HFFc6 (cell line): Measurements from ENCODE around the gene ATP8B1. TPM values are rescaled to one million over a fixed set of nuclear protein-coding genes. Genes with fewer than 3 reads are reported as not detected.
A peak's percentile ranks its signal among the peaks of the same experiment; 100 is the strongest.
"Not testable (repeated sequence)": the region's sequence is repeated elsewhere in the genome, so short reads cannot be mapped to it uniquely, and the experiment has no call there.

Source experiments
- DNase-seq: peaks from one replicate; pipeline ENCODE4 v3.0.0-alpha.2; 2018
- H3K27ac Mint-ChIP-seq: 2 replicates; pipeline ENCODE4 v1.8.0; 2020; ENCODE audit warnings: mild to moderate bottlenecking, mixed read lengths
- H3K27me3 Mint-ChIP-seq: 2 replicates; pipeline ENCODE4 v1.8.0; 2021; ENCODE audit warnings: mild to moderate bottlenecking, moderate library complexity, mixed read lengths; ENCODE audit not compliant: insufficient read depth
- H3K36me3 Mint-ChIP-seq: 2 replicates; pipeline ENCODE4 v1.8.0; 2021; ENCODE audit warnings: low read depth, mixed read lengths
- H3K4me1 Mint-ChIP-seq: 2 replicates; pipeline ENCODE4 v1.8.0; 2020; ENCODE audit warnings: low read depth, mixed read lengths
- H3K4me3 Mint-ChIP-seq: 2 replicates; pipeline ENCODE4 v1.8.0; 2020; ENCODE audit warnings: mild to moderate bottlenecking, moderate library complexity, mixed read lengths
- H3K9me3 Mint-ChIP-seq: 2 replicates; pipeline ENCODE4 v1.8.0; 2020; ENCODE audit warnings: mild to moderate bottlenecking, mixed read lengths
- total RNA-seq, 6 experiments: library from RNA; stranded (reverse); fragmentation: NEBNext Ultra II Directional; extraction: Animal tissue kit (Norgen Biotek cat#: 25700); gene quantifications; 2 replicates in 1 of 6; 3 replicates in 5 of 6; pipeline ENCODE4 v1.2.3, GENCODE V29; 2021
- TF ChIP-seq, protein P1 (sequence below): fragments of 200-600 bp; sonication (generic); IDR thresholded peaks from 2 replicates; pipeline ENCODE4 v1.5.0; 2021; ENCODE audit warnings: antibody characterized with exemption, mild to moderate bottlenecking

ATP8B1 gene
- total RNA-seq, 6 experiments from 2014 or later = 78.8 to 115 (median 94.6) TPM

DNA sequence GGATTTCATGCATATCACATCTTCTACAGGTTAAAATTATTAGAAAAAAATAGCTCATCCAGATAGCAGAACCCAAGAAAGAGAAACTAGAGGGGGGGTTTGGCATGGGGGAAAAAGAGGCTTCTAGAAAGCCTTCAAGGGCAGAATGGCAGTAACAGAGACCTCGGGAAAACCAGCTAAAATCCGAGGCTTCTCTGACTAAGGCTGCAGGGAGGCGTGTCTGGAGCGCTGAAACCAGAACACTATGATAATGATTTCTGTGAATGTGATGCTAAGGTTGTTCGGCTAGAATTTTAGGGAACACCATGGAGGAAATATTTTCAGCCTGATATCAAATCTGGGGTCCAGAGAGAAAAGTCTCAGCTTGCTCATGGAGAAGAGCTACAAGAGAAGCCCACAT is 73.0 kb downstream of the ATP8B1 start:
- H3K4me3 Mint-ChIP-seq = no peak overlapping the region; the same call in 1 of the 2 replicates
- peaks cover 7% of the 10 kb centered on the region for H3K27me3 Mint-ChIP-seq
- TF ChIP-seq, protein P1, sequence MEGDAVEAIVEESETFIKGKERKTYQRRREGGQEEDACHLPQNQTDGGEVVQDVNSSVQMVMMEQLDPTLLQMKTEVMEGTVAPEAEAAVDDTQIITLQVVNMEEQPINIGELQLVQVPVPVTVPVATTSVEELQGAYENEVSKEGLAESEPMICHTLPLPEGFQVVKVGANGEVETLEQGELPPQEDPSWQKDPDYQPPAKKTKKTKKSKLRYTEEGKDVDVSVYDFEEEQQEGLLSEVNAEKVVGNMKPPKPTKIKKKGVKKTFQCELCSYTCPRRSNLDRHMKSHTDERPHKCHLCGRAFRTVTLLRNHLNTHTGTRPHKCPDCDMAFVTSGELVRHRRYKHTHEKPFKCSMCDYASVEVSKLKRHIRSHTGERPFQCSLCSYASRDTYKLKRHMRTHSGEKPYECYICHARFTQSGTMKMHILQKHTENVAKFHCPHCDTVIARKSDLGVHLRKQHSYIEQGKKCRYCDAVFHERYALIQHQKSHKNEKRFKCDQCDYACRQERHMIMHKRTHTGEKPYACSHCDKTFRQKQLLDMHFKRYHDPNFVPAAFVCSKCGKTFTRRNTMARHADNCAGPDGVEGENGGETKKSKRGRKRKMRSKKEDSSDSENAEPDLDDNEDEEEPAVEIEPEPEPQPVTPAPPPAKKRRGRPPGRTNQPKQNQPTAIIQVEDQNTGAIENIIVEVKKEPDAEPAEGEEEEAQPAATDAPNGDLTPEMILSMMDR = no peak
- no peaks in the 10 kb centered on the region for H3K9me3 Mint-ChIP-seq
- peaks cover 51% of the 10 kb centered on the region for H3K4me1 Mint-ChIP-seq
- no peak for DNase-seq
- H3K36me3 Mint-ChIP-seq = peaks cover 66% of the 10 kb centered on the region
- peak overlapping the region; percentile 33 for H3K27ac Mint-ChIP-seq

DNA sequence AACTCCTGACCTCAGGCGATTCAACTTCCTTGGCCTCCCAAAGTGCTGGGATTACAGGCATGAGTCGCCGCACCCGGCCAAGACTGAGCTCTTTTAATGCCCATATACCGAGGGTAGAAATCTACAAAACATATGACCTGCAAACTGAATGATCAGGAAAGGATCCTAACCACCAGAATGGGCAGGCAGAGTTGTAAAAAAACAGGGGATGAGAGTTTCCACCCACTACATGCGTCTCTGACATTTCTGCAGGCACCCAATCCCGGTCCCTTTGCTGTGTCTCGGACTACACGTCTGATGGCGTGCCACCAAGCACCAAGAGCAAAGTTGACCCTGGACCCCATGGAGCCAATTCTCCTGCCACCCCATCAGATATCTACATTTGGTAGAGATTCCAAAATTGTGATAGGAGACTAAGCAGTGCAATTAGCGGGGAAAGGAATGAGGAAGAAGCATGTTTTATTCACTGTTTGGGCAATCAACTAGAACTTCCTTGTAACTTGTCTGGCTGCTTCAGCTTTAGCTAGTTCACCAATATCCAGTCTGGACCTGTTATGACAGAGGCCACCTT is 74.1 kb downstream of the ATP8B1 start:
- Mint-ChIP-seq H3K27ac (peak overlapping the region; percentile 72), H3K36me3 (peaks cover 65% of the 10 kb centered on the region), H3K4me1 (peaks cover 48% of the 10 kb centered on the region), H3K9me3 (no peaks in the 10 kb centered on the region), H3K4me3 (peak overlapping the region; percentile 52), H3K27me3 (peaks cover 7% of the 10 kb centered on the region)
- TF ChIP-seq, protein P1 = no peak
- DNase-seq = peak; percentile 21

DNA sequence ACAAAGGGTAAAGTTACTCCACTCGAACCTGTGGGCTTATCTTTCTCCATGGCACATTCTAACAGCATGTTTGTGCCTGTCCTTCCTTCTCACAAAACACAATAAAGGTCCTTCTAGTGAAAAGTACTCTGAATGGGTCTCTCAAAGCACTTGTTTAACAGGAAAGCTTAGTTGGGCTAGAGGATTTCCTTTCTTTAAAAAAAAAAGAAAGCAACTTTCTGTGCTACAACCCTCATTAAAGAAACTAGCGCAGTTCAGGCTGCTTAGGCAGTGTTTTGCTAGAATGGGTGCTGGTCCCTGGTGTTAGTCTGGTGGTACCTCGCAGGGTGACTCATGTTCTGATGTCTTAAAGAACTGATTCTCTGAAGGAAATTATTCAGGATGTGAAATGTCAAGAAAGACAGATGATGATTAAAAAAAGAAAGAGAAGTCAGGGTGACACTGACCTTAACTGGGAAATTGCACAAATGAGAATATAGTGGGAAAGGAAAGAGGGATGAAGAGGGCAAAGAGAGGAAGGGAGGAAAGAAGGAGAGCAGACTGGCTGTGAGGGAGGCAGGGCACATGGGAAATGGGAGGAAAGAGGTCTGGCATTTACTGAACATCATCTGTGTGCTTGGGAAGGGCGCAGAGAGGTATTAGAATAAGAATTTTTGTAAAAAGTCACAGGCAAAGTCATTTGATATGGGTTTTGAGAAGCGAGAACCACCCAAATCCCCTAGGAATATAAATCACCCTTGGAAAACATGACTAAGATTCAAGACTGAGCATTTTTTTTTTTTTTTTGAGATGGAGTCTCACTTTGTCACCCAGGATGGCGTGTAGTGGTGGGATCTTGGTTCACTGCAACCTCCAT is 74.9 kb downstream of the ATP8B1 start:
- TF ChIP-seq, protein P1 = no peak
- no peak overlapping the region; the same call in 1 of the 2 replicates for H3K4me3 Mint-ChIP-seq
- peaks cover 7% of the 10 kb centered on the region for H3K27me3 Mint-ChIP-seq
- H3K36me3 Mint-ChIP-seq = peaks cover 63% of the 10 kb centered on the region
- H3K4me1 Mint-ChIP-seq = peaks cover 47% of the 10 kb centered on the region
- H3K27ac Mint-ChIP-seq = peak overlapping the region; percentile 72
- H3K9me3 Mint-ChIP-seq = no peaks in the 10 kb centered on the region
- no peak for DNase-seq

DNA sequence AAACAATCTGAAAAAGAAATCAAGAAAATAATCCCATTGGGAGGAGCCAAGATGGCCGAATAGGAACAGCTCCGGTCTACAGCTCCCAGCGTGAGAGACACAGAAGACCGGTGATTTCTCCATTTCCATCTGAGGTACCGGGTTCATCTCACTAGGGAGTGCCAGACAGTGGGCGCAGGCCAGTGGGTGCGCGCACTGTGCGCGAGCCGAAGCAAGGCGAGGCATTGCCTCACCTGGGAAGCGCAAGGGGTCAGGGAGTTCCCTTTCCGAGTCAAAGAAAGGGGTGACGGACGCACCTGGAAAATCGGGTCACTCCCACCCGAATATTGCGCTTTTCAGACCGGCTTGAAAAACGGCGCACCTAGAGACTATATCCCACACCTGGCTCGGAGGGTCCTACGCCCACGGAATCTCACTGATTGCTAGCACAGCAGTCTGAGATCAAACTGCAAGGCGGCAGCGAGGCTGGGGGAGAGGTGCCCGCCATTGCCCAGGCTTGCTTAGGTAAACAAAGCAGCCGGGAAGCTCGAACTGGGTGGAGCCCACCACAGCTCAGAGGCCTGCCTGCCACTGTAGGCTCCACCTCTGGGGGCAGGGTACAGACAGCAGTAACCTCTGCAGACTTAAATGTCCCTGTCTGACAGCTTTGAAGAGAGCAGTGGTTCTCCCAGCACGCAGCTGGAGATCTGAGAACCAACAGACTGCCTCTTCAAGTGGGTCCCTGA is 83.7 kb downstream of the ATP8B1 start:
- not testable (repeated sequence) for H3K9me3 Mint-ChIP-seq, H3K27ac Mint-ChIP-seq, H3K4me3 Mint-ChIP-seq, H3K27me3 Mint-ChIP-seq, DNase-seq
- Mint-ChIP-seq H3K4me1 (peaks cover 32% of the 10 kb centered on the region), H3K36me3 (peaks cover 41% of the 10 kb centered on the region)

DNA sequence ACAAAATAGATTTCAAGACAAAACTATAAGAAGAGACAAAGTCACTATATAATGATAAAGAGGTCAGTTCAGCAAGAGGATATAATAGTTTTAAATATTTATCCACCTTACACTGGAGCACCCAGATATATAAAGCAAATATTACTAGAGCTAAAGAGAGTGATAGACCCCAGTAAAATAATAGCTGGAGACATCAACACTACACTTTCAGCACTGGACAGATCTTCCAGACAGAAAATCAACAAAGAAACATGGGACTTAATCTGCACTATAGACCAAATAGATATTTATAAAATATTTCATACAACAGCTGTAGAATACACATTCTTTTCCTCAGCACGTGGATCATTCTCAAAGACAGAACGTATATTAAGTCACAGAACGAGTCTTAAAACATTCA is 86.6 kb downstream of the ATP8B1 start:
- Mint-ChIP-seq H3K4me3 (no peak overlapping the region), H3K36me3 (peaks cover 41% of the 10 kb centered on the region), H3K4me1 (peaks cover 53% of the 10 kb centered on the region), H3K27me3 (no peaks in the 10 kb centered on the region; the same call in none of the 2 replicates), H3K9me3 (no peaks in the 10 kb centered on the region; the same call in 1 of the 2 replicates), H3K27ac (no peak overlapping the region)
- TF ChIP-seq, protein P1 = no peak
- no peak for DNase-seq
